Renal cortical epithelial cell (primary cell): Measurements from ENCODE around the gene KCNE5. TPM values are rescaled to one million over a fixed set of nuclear protein-coding genes. Genes with fewer than 3 reads are reported as not detected.
A peak's percentile ranks its signal among the peaks of the same experiment; 100 is the strongest.
"Not testable (repeated sequence)": the region's sequence is repeated elsewhere in the genome, so short reads cannot be mapped to it uniquely, and the experiment has no call there.

Experiments used
- DNase-seq: peaks from one replicate; pipeline ENCODE4 v3.0.0-alpha.2; 2011; ENCODE audit warnings: low read depth
- total RNA-seq: library from RNA; depleted of rRNA; stranded (reverse); fragments of >200 nt; gene quantifications from 2 replicates; pipeline ENCODE4 v1.2.3, GENCODE V29; 2014

The KCNE5 gene
- total RNA-seq, 1 donor from 2014 or later: 0.10 TPM

DNA sequence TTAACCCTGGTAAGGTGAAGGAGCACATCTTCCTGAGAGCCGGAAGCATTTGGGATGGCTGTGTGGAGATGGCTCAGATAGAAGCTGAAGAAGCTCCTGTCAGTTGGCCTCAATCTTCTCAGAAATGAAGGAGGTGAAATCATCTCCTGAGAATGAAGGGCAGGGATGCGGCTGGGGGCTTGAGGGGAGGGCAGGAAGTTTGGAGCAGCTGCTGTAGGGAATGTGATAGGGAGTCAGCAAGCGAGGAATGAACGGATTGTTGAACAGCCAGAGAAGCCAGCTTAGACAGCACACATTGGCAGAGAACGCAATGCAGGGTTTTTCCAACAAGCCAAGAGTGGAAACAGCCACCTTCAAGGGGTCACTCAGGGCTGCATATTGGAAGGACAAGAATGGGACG, 10.0 kb downstream of the KCNE5 start:
- no peak for DNase-seq

DNA sequence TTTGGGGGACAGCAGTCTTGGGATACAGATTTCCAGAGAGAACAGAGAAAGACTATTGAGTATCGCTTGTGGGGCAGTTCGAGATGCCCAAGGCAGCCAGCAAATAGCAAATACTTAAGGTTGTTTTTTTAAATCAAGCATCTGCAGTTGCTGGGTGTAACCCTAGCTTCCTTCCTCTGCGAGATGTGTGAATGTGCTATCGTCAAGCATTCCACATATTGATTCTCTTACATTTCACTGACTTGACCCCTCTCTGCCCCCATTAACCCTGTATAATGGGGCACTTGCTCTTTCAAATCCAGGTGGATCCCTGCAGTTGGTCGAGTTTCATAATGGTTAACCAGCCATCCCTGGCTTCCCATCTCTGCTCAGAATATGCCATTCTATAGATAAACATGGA, 23.5 kb downstream of the KCNE5 start:
- DNase-seq: no peak

GRCh38 chrX:109600237-109600651, 24.7 kb downstream of the KCNE5 start:
- DNase-seq: peak; percentile 0

GRCh38 chrX:109596015-109596414, 29.0 kb downstream of the KCNE5 start:
- DNase-seq: no peak

DNA sequence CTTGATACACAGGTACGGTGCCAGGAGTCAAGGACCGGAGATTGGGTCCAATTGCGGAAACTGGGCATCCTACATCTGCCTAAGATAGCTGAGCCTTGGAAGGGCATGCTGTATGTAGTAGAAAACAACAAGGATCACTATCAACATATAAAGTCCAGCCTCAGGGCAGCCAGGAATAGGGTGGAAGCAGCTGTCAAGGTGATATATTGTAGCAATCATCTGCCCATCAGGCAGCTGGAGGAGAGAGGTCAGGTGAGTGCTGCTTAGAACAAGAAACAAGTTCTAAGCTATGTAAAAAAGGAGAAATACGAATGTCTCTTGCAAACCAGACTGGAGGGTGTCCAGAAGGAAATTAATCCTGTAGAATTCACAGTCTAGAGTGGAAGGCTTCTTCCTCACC, 34.8 kb downstream of the KCNE5 start:
- no peak for DNase-seq

- DNase-seq: no peak
Observed at GRCh38 chrX:109585488-109585887, 39.5 kb downstream of the KCNE5 start.

DNA sequence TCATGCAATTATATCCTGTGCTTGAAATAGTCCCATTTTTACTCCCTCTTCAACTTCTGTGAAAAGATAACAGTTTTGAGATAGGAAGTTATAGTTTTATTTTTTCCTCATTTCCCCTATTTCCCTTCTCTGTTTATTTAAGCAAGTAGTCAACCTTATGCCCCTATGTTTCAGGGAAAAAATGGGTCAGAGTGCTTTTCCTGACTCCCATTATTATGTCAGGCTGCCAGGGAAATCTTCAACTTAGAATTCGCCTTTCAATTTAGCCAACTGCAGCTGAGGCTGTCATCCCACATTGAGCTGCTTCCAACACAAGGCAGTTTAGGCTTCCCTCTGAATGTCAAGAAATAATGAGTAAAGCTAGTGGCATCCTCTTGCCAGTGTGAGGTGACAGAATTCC, 46.1 kb downstream of the KCNE5 start:
- no peak for DNase-seq

GRCh38 chrX:109577055-109577454, 47.9 kb downstream of the KCNE5 start:
- DNase-seq: no peak

- DNase-seq: not testable (repeated sequence)
Observed at GRCh38 chrX:109576083-109576482, 48.9 kb downstream of the KCNE5 start.

Other genes starting within 250 kb of the KCNE5 start
- under 0.01 TPM in 1 of 2 replicates, not detected in the other for gene GUCY2F, start 143.1 kb downstream of the KCNE5 start, total RNA-seq
- 10.5 and 12.9 TPM in 2 replicates for gene NXT2, start 88.3 kb downstream of the KCNE5 start, total RNA-seq
- gene ACSL4, start 108.1 kb upstream of the KCNE5 start, total RNA-seq: 215 and 236 TPM in 2 replicates